Measurements from ENCODE around the gene PTPN14.

The PTPN14 gene

DNA sequence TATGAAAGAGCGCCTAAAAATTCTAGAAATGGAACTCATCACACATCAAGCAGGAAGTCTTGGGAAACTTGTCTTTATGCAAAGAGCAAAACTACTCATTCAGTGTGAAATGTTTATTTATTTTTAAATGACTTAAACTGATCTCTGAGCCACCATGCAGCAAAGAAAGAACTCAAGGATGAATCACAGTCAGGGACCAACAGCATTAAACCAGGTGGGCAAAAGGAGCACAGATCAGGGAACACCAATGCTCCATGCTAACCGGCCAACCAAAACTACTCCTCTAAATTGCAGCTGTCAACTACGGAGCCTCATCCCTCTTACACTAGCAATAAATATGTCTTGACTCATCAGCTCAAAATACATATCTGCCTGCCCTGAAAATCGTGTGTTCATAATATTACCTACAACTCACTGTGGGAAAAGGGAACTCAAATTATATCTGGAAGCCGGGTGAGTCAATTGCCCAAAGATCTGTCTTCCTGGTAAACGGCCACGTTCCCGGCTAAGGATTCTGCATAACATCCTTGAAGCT lies 129.2 kb downstream of the PTPN14 start (continued):
- TF ChIP-seq TOX (CRISPR knock-in tag; IDR thresholded peaks at IDR 0.05; ENCODE audit: borderline replicate concordance) = no peak
- TF ChIP-seq OSR1 (CRISPR knock-in tag; IDR thresholded peaks at IDR 0.05) = no peak
- TF ChIP-seq, protein P1, sequence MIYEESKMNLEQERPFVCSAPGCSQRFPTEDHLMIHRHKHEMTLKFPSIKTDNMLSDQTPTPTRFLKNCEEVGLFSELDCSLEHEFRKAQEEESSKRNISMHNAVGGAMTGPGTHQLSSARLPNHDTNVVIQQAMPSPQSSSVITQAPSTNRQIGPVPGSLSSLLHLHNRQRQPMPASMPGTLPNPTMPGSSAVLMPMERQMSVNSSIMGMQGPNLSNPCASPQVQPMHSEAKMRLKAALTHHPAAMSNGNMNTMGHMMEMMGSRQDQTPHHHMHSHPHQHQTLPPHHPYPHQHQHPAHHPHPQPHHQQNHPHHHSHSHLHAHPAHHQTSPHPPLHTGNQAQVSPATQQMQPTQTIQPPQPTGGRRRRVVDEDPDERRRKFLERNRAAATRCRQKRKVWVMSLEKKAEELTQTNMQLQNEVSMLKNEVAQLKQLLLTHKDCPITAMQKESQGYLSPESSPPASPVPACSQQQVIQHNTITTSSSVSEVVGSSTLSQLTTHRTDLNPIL (CRISPR knock-in tag; IDR thresholded peaks at IDR 0.05; ENCODE audit: low read depth) = no peak
- TF ChIP-seq CSDC2 (CRISPR knock-in tag; IDR thresholded peaks at IDR 0.05) = no peak

DNA sequence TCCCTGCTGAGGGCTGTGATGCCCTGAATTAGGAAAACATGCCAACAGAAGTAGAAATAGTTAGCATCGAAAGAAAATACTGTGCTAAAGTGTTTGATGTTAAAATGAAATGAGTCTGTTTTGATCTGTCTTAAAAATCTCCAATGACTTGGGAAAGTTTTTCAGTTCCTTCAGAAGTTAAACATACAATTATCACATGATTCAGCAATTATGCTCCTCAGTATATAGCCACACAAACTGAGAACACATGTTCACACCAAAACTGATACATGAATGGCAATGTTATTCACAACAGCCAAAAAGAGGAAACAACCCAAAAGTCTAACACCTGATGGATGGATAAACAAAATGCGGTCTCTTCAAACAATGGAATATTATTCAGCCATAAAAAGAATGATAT lies 130.6 kb downstream of the PTPN14 start:
- no peak for ATAC-seq

DNA sequence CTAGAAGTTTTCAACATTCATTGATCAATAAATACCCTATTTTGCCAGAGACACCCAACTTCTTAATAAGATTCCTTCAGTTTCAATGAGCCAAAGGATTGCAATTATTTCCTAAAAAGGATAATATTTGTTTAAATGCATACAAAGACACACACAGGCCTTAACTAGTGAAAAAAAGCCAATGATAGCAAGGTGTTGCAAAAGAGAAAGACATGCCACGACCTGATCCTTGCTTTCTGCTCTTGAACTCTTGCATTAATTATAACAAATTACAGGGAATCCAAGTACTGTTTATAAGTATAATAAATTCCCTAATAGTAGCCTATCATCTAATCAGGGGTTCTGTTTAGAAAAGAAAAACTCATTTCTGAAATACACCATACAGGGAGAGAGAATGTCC lies 131.1 kb downstream of the PTPN14 start:
- no peak for TF ChIP-seq ZFP30 (CRISPR knock-in tag; IDR thresholded peaks at IDR 0.05)
- ATAC-seq = no peak

More for the DNA sequence above, 130.6 kb downstream of the PTPN14 start:
- TF ChIP-seq, protein P1 (CRISPR knock-in tag; IDR thresholded peaks at IDR 0.05; ENCODE audit: low read depth) = no peak
- TF ChIP-seq ARNTL (CRISPR knock-in tag; IDR thresholded peaks at IDR 0.05; ENCODE audit: borderline replicate concordance, low read depth) (no peak), ZFP30 (CRISPR knock-in tag; IDR thresholded peaks at IDR 0.05) (no peak), ZFP3 (CRISPR knock-in tag; IDR thresholded peaks at IDR 0.05) (no peak), SNAI2 (CRISPR knock-in tag; IDR thresholded peaks at IDR 0.05) (no peak), TCF4 (CRISPR knock-in tag; IDR thresholded peaks at IDR 0.05; ENCODE audit: borderline replicate concordance) (no peak), PPARA (CRISPR knock-in tag; IDR thresholded peaks at IDR 0.05; ENCODE audit: borderline replicate concordance) (no peak), PATZ1 (CRISPR knock-in tag; IDR thresholded peaks at IDR 0.05; ENCODE audit: borderline replicate concordance) (no peak), ESRRG (CRISPR knock-in tag; IDR thresholded peaks at IDR 0.05) (no peak), ISL1 (CRISPR knock-in tag; IDR thresholded peaks at IDR 0.05) (no peak), ZNF70 (CRISPR knock-in tag; IDR thresholded peaks at IDR 0.05) (no peak), TSHZ2 (CRISPR knock-in tag; IDR thresholded peaks at IDR 0.05) (no peak), POU6F1 (CRISPR knock-in tag; IDR thresholded peaks at IDR 0.05; ENCODE audit: borderline replicate concordance, low read depth) (no peak)

DNA sequence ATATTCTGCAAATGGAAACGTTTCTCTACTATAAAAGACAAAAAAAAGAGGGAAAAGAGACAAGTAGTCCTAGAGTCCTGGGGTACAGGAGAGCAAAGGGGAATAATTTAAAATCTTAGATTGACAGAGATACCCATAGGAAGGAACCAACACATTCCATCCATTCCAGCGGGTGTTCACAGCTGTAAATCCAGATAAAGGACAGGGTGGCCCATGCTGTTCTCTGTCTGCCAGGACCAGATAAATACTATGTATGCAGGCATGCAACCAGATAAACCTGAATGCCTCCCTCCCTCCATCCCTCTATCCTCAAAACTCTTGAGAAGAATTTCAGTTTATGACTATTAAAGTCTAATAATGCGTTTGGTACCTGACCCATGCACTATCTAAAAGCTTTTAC lies 131.8 kb downstream of the PTPN14 start:
- TF ChIP-seq, protein P1 (CRISPR knock-in tag; IDR thresholded peaks at IDR 0.05; ENCODE audit: low read depth) = no peak
- TF ChIP-seq ZFP3 (CRISPR knock-in tag; IDR thresholded peaks at IDR 0.05) = no peak
- TF ChIP-seq TSHZ2 (CRISPR knock-in tag; IDR thresholded peaks at IDR 0.05) = no peak
- no peak for TF ChIP-seq GLIS3 (CRISPR knock-in tag; IDR thresholded peaks at IDR 0.05)
- no peak for TF ChIP-seq TCF4 (CRISPR knock-in tag; IDR thresholded peaks at IDR 0.05; ENCODE audit: borderline replicate concordance)
- no peak for TF ChIP-seq OSR1 (CRISPR knock-in tag; IDR thresholded peaks at IDR 0.05)
- TF ChIP-seq ESRRG (CRISPR knock-in tag; IDR thresholded peaks at IDR 0.05) = no peak
- TF ChIP-seq CSRNP3 (CRISPR knock-in tag; IDR thresholded peaks at IDR 0.05) = no peak
- TF ChIP-seq PPARA (CRISPR knock-in tag; IDR thresholded peaks at IDR 0.05; ENCODE audit: borderline replicate concordance) = no peak
- no peak for TF ChIP-seq SNAI2 (CRISPR knock-in tag; IDR thresholded peaks at IDR 0.05)
- no peak for TF ChIP-seq ZNF70 (CRISPR knock-in tag; IDR thresholded peaks at IDR 0.05)
- TF ChIP-seq ARNTL (CRISPR knock-in tag; IDR thresholded peaks at IDR 0.05; ENCODE audit: borderline replicate concordance, low read depth) = no peak
- no peak for TF ChIP-seq TOX (CRISPR knock-in tag; IDR thresholded peaks at IDR 0.05; ENCODE audit: borderline replicate concordance)
- no peak for TF ChIP-seq ZC3H10 (CRISPR knock-in tag; IDR thresholded peaks at IDR 0.05)
- TF ChIP-seq CSDC2 (CRISPR knock-in tag; IDR thresholded peaks at IDR 0.05) = no peak
- no peak for ATAC-seq

All from SK-N-SH treated with all-trans-retinoic acid at 6 μM for 48 hours (cell line).